K562 (cell line): ENCODE measurements around the gene ZFYVE19. TPM values are rescaled to one million over a fixed set of nuclear protein-coding genes. Genes with fewer than 3 reads are reported as not detected.

Experiments used
- ATAC-seq: fragments of 200-7000 bp; cut with Tn5 transposase; 3 replicates; pipeline ENCODE4 v1.9.1; 2020; ENCODE audit warnings: moderate library complexity
- BruUV-seq: library from RNA; stranded (reverse); fragments of 400-500 nt; replicated peaks from 2 replicates; lab custom pipeline; 2021; lab: Mats Ljungman, UMichigan
- CTCF ChIA-PET: fragments of 300-600 bp; formaldehyde crosslinking; extraction: SDS; loops from one replicate; lab custom pipeline; 2021; ENCODE audit warnings: low intra/inter-chr PET ratio; lab: Yijun Ruan, JAX
- POLR2A ChIA-PET: fragments of 300-600, 350-650 bp; sonication (Branson Sonifier 250); formaldehyde crosslinking; extraction: SDS; loops from one replicate; lab custom pipeline; 2021; ENCODE audit warnings: antibody characterized with exemption, inconsistent platforms; lab: Yijun Ruan, JAX
- DNase-seq, 4 experiments: peaks; one replicate each; pipeline versions ENCODE4 v3.0.0 to v3.0.0-alpha.2; 2011 to 2018; ENCODE audit warnings: low spot score in 3 of 4, mixed read lengths in 3 of 4; ENCODE audit errors: extremely low read depth in 1 of 4
- FAIRE-seq: peaks from 2 replicates; lab custom pipeline; 2011; peaks lifted over from hg19 to GRCh38; lab: Jason Lieb, UNC
- H2AFZ ChIP-seq: 2 replicates; pipeline ENCODE4 v1.6.0; 2011; ENCODE audit warnings: low read depth, low read length, control low read depth, inconsistent platforms
- H3K27ac ChIP-seq: fragments of 200-600 bp; 3 replicates; pipeline ENCODE4 v1.8.0; 2011; ENCODE audit warnings: low read depth, mild to moderate bottlenecking, control low read depth, inconsistent platforms, low read length, moderate library complexity, mixed read lengths; ENCODE audit errors: extremely low read depth
- H3K27me3 ChIP-seq, 2 experiments: fragments of 300-600 bp in 1 of 2; 2 replicates in 1 of 2; 3 replicates in 1 of 2; pipeline versions ENCODE4 v1.6.0 to v1.8.0; 2011; ENCODE audit warnings: inconsistent platforms in 2 of 2, low read length in 2 of 2, mild to moderate bottlenecking in 1 of 2, mixed read lengths in 1 of 2, moderate library complexity in 1 of 2; ENCODE audit not compliant: control insufficient read depth in 2 of 2, insufficient read depth in 2 of 2
- H3K36me3 ChIP-seq: fragments of 300-600 bp; 3 replicates; pipeline ENCODE4 v1.8.0; 2011; ENCODE audit warnings: mild to moderate bottlenecking, low read length, inconsistent platforms; ENCODE audit not compliant: control insufficient read depth, insufficient read depth
- H3K4me1 ChIP-seq, 2 experiments: fragments of 200-600 bp in 1 of 2; replicated peaks in 1 of 2; 2 replicates in 1 of 2; 3 replicates in 1 of 2; pipeline versions ENCODE4 v1.5.1 to v1.8.0; 2011; ENCODE audit warnings: inconsistent platforms in 2 of 2, low read length in 2 of 2, mild to moderate bottlenecking in 1 of 2, mixed read lengths in 1 of 2, moderate library complexity in 1 of 2; ENCODE audit not compliant: control insufficient read depth in 2 of 2, insufficient read depth in 2 of 2
- H3K4me2 ChIP-seq: 2 replicates; pipeline ENCODE4 v1.6.1; 2011; ENCODE audit warnings: low read length, control low read depth, inconsistent platforms, mixed read lengths; ENCODE audit not compliant: insufficient read depth
- H3K4me3 ChIP-seq: fragments of 200-600 bp; sonication (generic), shearing (Covaris generic); 2 replicates; pipeline ENCODE4 v1.5.1; 2016; ENCODE audit warnings: control low read depth, inconsistent platforms
- H3K79me2 ChIP-seq: fragments of 200-600 bp; 3 replicates; pipeline ENCODE4 v1.8.0; 2011; ENCODE audit warnings: low read length, inconsistent platforms; ENCODE audit not compliant: control insufficient read depth, insufficient read depth
- H3K9ac ChIP-seq, 2 experiments: 2 replicates each; pipeline versions ENCODE4 v1.6.0 to v1.6.1; 2011; ENCODE audit warnings: low read depth in 2 of 2, low read length in 2 of 2, control low read depth in 1 of 2, inconsistent platforms in 1 of 2, mild to moderate bottlenecking in 1 of 2, mixed read lengths in 1 of 2; ENCODE audit not compliant: insufficient read depth in 1 of 2
- H3K9me1 ChIP-seq: one replicate; pipeline ENCODE4 v1.6.0; 2011; ENCODE audit warnings: inconsistent platforms, mild to moderate bottlenecking, low read length, moderate library complexity; ENCODE audit not compliant: control insufficient read depth, insufficient read depth
- H3K9me3 ChIP-seq: replicated peaks from 2 replicates; pipeline ENCODE4 v1.5.1; 2011; ENCODE audit warnings: low read depth, low read length, inconsistent platforms; ENCODE audit not compliant: control insufficient read depth, insufficient read depth
- H4K20me1 ChIP-seq: replicated peaks from 2 replicates; pipeline ENCODE4 v1.6.1; 2011; ENCODE audit warnings: low read length, inconsistent platforms, mixed read lengths; ENCODE audit not compliant: control insufficient read depth, insufficient read depth
- HNRNPK ChIP-seq: fragments of 200-400 bp; formaldehyde crosslinking; IDR thresholded peaks from one replicate; pipeline ENCODE4 v1.6.1; 2018; ENCODE audit warnings: mild to moderate bottlenecking, low read depth, low read length; ENCODE audit not compliant: poor library complexity, severe bottlenecking
- NR3C1 ChIP-seq: sonication (generic); formaldehyde crosslinking; IDR thresholded peaks from 2 replicates; pipeline ENCODE4 v1.8.1; 2022; ENCODE audit warnings: missing genetic modification reagents
- PHB2 ChIP-seq: fragments of 450-650 bp; IDR thresholded peaks from 2 replicates; pipeline ENCODE4 v1.6.1; 2017; ENCODE audit warnings: low read depth
- RBFOX2 ChIP-seq: fragments of 200-400 bp; formaldehyde crosslinking; IDR thresholded peaks from 2 replicates; pipeline ENCODE4 v1.6.1; 2017; ENCODE audit warnings: low read depth, mild to moderate bottlenecking, low read length, moderate library complexity
- RBM22 ChIP-seq: fragments of 200-400 bp; formaldehyde crosslinking; IDR thresholded peaks from 2 replicates; pipeline ENCODE4 v1.6.1; 2018; ENCODE audit warnings: low read length, low read depth; ENCODE audit not compliant: poor library complexity, severe bottlenecking
- SPI1 ChIP-seq: IDR thresholded peaks from 2 replicates; pipeline ENCODE4 v1.6.1; 2011; ENCODE audit warnings: low read depth, low read length, control low read depth, borderline replicate concordance
- in situ Hi-C: fragments of 300-500 bp; cut with MboI; formaldehyde crosslinking; loops from 4 replicates; pipeline ENCODE4 v1.15.0; 2018; ENCODE audit warnings: inconsistent platforms, mixed read lengths
- intact Hi-C: fragments of 100-400 bp; cut with micrococcal nuclease; formaldehyde crosslinking; loops from 2 replicates; pipeline ENCODE4 v1.14.2; 2022
- polyA plus RNA-seq, 8 experiments: library from polyadenylated mRNA; depleted of rRNA in 4 of 8; stranded (reverse) in 5 of 8; unstranded in 3 of 8; fragments of >200 nt; fragmentation: Nextera tagmentation in 2 of 8; fragmentation: Illumina TruSeq in 1 of 8; extraction: Ambion mirVana in 2 of 8; extraction: Trizol in 1 of 8; gene quantifications; 2 replicates each; pipeline versions ENCODE4 v1.2.1 to v1.2.3, GENCODE V29; 2011 to 2014; ENCODE audit warnings: inconsistent platforms in 1 of 8, missing spikeins in 1 of 8
- total RNA-seq, 7 experiments: library from RNA; depleted of rRNA in 6 of 7; stranded (reverse); fragments of >200 nt in 6 of 7; fragmentation: Illumina TruSeq in 2 of 7; extraction: Trizol in 2 of 7; gene quantifications; 2 replicates each; pipeline versions ENCODE4 v1.2.1 to v1.2.3, GENCODE V29; 2011 to 2021; ENCODE audit warnings: low replicate concordance in 1 of 7
- TF ChIP-seq, protein P1 (sequence below): fragments of 450-650 bp; formaldehyde crosslinking; IDR thresholded peaks from 2 replicates; pipeline ENCODE4 v1.4.0; 2020; ENCODE audit warnings: mild to moderate bottlenecking, moderate library complexity
- TF ChIP-seq, protein P2 (sequence below): sonication (generic); formaldehyde crosslinking; IDR thresholded peaks from 2 replicates; pipeline ENCODE4 v1.8.0; 2022; ENCODE audit warnings: missing genetic modification reagents, mild to moderate bottlenecking, borderline replicate concordance

The ZFYVE19 gene
- total and polyA plus RNA-seq, 9 of the 15 experiments (the other 6 are each of a cell fraction or from before 2014, with no cell fraction given), result 1.5 to 36.8 (median 19.9) TPM

DNA sequence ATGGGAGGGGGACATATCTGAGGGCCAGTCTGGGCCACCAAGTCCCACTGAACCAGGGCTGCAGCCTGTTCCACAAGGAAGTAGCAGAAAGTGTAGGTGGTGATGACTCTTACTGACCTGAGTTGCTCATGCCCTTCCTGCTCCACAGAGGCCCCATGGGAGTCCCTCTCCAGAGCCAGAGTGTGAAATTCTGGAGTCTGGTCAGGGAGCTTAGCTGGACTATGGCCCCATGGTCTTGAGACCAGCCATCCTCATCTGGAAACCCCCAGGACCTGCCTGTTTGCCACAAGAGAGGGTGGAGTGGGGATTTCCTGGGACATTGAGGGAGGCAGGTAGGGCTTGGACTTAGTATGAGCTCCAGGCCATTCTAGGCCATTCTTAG, 39.9 kb downstream of the ZFYVE19 start:
- no peaks in the 10 kb centered on the region for H3K27me3 ChIP-seq
- in situ Hi-C loops (no loop called here), intact Hi-C loops (no loop called here)
- peak; percentile 2; the same call in 1 of the 3 replicates for ATAC-seq
- H3K9me3 ChIP-seq, result no peaks in the 10 kb centered on the region
- H3K79me2 ChIP-seq, result no peaks in the 10 kb centered on the region
- no peaks in the 10 kb centered on the region for H3K36me3 ChIP-seq
- no peaks in the 10 kb centered on the region for H4K20me1 ChIP-seq
- BruUV-seq, result no TSS peak
- TF ChIP-seq HNRNPK (no peak), PHB2 (no peak), RBM22 (no peak), SPI1 (no peak), NR3C1 (CRISPR knock-in tag) (no peak), RBFOX2 (no peak)
- TF ChIP-seq, protein P1, sequence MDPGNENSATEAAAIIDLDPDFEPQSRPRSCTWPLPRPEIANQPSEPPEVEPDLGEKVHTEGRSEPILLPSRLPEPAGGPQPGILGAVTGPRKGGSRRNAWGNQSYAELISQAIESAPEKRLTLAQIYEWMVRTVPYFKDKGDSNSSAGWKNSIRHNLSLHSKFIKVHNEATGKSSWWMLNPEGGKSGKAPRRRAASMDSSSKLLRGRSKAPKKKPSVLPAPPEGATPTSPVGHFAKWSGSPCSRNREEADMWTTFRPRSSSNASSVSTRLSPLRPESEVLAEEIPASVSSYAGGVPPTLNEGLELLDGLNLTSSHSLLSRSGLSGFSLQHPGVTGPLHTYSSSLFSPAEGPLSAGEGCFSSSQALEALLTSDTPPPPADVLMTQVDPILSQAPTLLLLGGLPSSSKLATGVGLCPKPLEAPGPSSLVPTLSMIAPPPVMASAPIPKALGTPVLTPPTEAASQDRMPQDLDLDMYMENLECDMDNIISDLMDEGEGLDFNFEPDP (CRISPR knock-in tag), result no peak
- TF ChIP-seq, protein P2, sequence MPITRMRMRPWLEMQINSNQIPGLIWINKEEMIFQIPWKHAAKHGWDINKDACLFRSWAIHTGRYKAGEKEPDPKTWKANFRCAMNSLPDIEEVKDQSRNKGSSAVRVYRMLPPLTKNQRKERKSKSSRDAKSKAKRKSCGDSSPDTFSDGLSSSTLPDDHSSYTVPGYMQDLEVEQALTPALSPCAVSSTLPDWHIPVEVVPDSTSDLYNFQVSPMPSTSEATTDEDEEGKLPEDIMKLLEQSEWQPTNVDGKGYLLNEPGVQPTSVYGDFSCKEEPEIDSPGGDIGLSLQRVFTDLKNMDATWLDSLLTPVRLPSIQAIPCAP (CRISPR knock-in tag), result no peak
- TF ChIP-seq, all 486 proteins: peak for 0
- DNase-seq (peak in 1 of 4 experiments; percentile 27), FAIRE-seq (no peak)
- Histone ChIP-seq H2AFZ (peak overlapping the region; percentile 83), H3K4me3 (no peak overlapping the region), H3K9ac (peak overlapping the region in 1 of 2 experiments; percentile 5; a peak in 1 of 4 replicates), H3K27ac (peak overlapping the region; percentile 68; the same call in 2 of the 3 replicates), H3K4me1 (peaks cover 29 to 41% of the 10 kb centered on the region in 2 experiments), H3K9me1 (no peaks in the 10 kb centered on the region), H3K4me2 (peak overlapping the region; percentile 62)
- CTCF ChIA-PET, result no interaction called here
- POLR2A ChIA-PET, result interaction anchor here (0.5 to 1.7 kb wide), 8 partner anchors 8 to 397 kb away, joined by 3 to 12 read pairs (median 3); no protein-coding TSS in a partner anchor
